IPS DF 6.9 (cell line): ENCODE measurements around the gene STARD4.

Experiments
- DNase-seq: peaks from one replicate; pipeline ENCODE4 v3.0.0-alpha.2; 2013; ENCODE audit warnings: low read depth, low spot score
- H3K27ac ChIP-seq: one replicate; pipeline ENCODE4 v1.5.1; 2013; ENCODE audit warnings: low read length, control low read depth
- H3K27me3 ChIP-seq: 2 replicates; pipeline ENCODE4 v1.6.1; 2013; ENCODE audit warnings: mild to moderate bottlenecking, low read length; ENCODE audit not compliant: control insufficient read depth, insufficient read depth
- H3K36me3 ChIP-seq: 2 replicates; pipeline ENCODE4 v1.6.1; 2013; ENCODE audit warnings: low read length; ENCODE audit not compliant: control insufficient read depth, insufficient read depth
- H3K4me1 ChIP-seq: 2 replicates; pipeline ENCODE4 v1.6.1; 2013; ENCODE audit warnings: low read length; ENCODE audit not compliant: control insufficient read depth, insufficient read depth
- H3K4me3 ChIP-seq: 2 replicates; pipeline ENCODE4 v1.5.1; 2013; ENCODE audit warnings: mild to moderate bottlenecking, low read length
- H3K9me3 ChIP-seq: 2 replicates; pipeline ENCODE4 v1.6.1; 2013; ENCODE audit warnings: low read length, inconsistent platforms; ENCODE audit not compliant: control insufficient read depth, insufficient read depth
- WGBS: extraction: QIAGEN DNeasy Blood & Tissue Kit; methylation state at CpG from one replicate; pipeline ENCODE4 v1.1.7; 2013; ENCODE audit warnings: mixed read lengths, missing lambda C conversion rate; ENCODE audit not compliant: insufficient read length, insufficient coverage; 5-methylcytosine and 5-hydroxymethylcytosine counted together

Gene STARD4

DNA sequence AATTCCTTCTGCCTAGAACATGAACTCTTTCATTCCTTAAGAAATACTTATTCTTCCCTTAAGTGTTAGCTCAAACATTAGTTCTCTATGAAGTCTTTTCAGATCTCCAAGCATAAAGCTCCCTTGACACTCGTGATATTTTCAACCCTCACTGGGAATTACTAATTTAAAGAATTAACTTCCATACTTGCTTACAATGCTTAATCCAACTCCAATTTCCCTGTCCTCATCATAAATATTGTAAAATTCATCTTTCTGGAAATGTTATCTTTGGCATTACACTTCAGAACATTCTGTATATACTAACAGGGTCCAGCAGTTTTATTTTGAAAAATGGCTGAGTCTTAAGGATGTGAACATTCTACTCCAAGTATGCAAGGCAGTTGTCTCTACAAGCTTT, 7.2 kb downstream of the STARD4 start:
- no peak overlapping the region for H3K4me3 ChIP-seq
- H3K9me3 ChIP-seq = no peaks in the 10 kb centered on the region
- H3K27me3 ChIP-seq = no peaks in the 10 kb centered on the region
- no peaks in the 10 kb centered on the region; the same call in 1 of the 2 replicates for H3K36me3 ChIP-seq
- H3K4me1 ChIP-seq = no peaks in the 10 kb centered on the region
- no CpG with 5 or more reads among the region's 1 CpG for WGBS
- no peak for DNase-seq
- H3K27ac ChIP-seq = no peak overlapping the region

DNA sequence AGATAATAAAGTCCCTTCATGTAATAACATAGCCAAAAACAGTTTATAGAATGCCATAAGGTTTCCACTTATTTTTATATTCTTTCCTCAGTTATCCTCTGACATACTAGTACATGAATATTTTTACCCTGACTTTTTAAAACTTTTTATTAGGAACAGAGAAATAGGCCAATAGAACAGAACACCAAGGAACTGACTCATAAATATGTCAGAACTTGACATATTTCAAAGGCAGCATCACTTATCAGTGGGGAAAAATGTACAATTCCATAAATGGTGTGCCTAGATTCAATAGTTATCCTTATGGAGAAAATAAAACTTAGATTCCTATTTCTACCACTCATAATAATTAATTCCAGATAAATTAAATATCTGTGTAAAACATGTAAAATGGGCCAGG, 9.4 kb downstream of the STARD4 start:
- Histone ChIP-seq H3K4me1 (no peaks in the 10 kb centered on the region), H3K27me3 (no peaks in the 10 kb centered on the region), H3K4me3 (no peak overlapping the region), H3K9me3 (no peaks in the 10 kb centered on the region), H3K27ac (no peak overlapping the region), H3K36me3 (no peaks in the 10 kb centered on the region; the same call in 1 of the 2 replicates)
- DNase-seq = no peak

DNA sequence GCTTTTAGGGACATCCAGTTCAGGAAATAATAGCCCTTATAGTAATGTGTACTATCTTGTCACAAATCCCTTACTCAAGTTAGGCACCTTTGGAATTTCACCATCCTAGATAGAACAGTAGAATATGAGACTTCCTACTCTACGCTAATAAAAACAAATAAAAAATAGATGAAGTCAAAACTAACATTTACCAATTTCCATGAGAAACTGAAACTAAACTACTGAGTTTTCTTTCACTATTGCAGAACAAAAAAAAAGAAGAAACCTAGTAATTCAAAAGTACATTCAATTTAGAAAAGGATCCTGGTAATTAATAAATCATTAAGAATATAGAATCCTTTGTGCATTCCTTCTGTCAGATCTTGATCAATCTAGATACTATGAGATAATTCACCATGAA, 14.0 kb downstream of the STARD4 start:
- Histone ChIP-seq H3K4me1 (no peaks in the 10 kb centered on the region), H3K9me3 (no peaks in the 10 kb centered on the region), H3K27me3 (no peaks in the 10 kb centered on the region), H3K27ac (no peak overlapping the region), H3K4me3 (no peak overlapping the region), H3K36me3 (no peaks in the 10 kb centered on the region; the same call in 1 of the 2 replicates)
- WGBS = 100% methylated on average over 1 of the region's 1 CpG
- no peak for DNase-seq

DNA sequence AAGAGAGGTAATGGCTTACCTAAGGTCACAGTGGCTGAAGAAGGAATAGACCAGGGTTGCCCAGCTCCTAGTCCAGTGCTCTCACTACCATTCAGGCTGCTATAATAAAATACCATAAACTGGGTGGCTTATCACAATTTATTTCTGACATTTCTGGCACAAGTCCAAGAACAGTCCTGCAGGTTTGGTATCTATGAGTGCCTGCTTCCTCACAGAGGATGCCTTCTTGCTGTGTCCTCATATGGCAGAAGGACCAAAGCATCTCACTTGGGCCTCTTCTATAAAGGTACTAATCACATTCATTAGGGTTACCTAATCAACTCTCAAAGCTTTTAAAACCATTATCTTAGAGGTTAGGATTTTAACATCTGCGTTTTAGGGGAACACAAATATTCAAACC, 17.2 kb downstream of the STARD4 start:
- no peaks in the 10 kb centered on the region; the same call in 1 of the 2 replicates for H3K36me3 ChIP-seq
- H3K4me3 ChIP-seq = no peak overlapping the region
- no CpG with 5 or more reads among the region's 1 CpG for WGBS
- H3K27ac ChIP-seq = no peak overlapping the region
- H3K27me3 ChIP-seq = no peaks in the 10 kb centered on the region
- DNase-seq = no peak
- H3K4me1 ChIP-seq = no peaks in the 10 kb centered on the region
- H3K9me3 ChIP-seq = no peaks in the 10 kb centered on the region

DNA sequence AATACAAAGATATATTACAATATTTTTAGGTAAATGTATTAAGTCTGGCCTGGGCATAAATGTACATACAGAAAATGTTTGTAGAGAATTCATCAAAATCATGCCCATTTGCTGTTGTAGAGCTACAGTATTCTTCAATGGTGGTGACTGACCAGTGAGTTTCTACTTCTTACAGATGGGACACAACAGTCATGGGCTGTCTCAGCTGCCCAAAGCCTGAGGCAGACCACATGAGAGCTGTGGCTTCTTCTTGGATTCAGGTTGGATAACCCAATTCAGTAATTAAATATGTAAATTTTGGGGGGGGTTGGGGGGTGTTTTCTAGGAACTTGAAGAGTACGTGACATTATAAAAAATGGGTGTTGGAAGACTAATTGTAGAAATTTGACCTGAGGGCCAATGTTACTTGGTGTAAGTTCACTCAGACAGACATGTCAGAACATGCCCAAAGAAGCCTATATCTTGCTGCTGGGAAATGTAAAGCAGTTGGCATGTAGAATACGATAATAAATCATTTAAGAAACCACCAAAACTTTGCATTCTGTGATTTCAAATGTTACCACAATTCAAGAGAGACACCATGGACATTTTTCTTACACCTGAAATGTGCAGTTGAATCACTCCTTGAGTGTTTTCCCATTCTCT, 17.9 kb downstream of the STARD4 start:
- WGBS = no CpG with 5 or more reads among the region's 2 CpGs
- Histone ChIP-seq H3K36me3 (no peaks in the 10 kb centered on the region; the same call in 1 of the 2 replicates), H3K4me1 (no peaks in the 10 kb centered on the region), H3K4me3 (no peak overlapping the region), H3K9me3 (no peaks in the 10 kb centered on the region), H3K27me3 (no peaks in the 10 kb centered on the region), H3K27ac (no peak overlapping the region)
- DNase-seq = no peak

DNA sequence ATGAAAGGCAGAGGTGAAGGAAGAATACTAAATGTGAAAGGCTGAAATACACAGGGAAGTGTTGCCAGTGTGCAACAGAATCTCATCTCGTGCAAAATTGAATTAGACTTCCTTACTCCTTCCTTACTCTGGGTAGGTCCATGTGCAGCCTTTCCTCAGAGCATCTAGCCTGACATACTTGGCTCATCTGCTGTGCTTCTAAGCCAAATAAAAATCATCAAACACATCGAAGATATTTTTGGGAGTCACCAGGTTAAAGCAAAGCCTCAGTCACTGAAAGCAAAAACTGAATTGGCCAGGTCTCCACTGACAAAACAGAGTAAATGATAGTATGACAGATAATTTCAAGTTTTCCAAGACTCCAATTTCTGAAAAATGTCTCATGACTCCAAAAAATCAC, 19.3 kb downstream of the STARD4 start:
- Histone ChIP-seq H3K27me3 (no peaks in the 10 kb centered on the region), H3K27ac (no peak overlapping the region), H3K9me3 (no peaks in the 10 kb centered on the region), H3K4me1 (no peaks in the 10 kb centered on the region), H3K36me3 (no peaks in the 10 kb centered on the region), H3K4me3 (no peak overlapping the region)
- WGBS = no CpG with 5 or more reads among the region's 2 CpGs
- DNase-seq = no peak

DNA sequence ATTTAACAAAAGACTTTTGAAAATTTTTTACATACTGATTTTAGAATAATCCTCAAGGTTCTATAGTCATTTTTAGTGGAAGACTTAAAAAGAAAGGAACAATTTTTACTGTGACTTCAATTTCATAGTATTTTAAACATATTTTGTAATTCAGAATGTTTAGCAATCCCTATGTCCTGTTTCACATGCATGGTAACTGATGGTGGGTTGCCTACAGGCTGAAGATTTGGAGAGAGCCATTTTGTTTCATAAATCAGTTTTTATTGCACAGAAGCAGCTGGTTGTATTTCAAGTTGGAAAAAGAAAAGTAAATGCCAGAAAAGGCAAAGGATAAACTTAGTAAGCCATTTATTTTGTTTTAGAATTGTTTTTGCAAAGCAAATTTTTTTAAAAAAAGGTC, 24.0 kb downstream of the STARD4 start:
- Histone ChIP-seq H3K4me1 (0 out of 2 replicates have a peak, but pooled peaks cover 1% of the 10 kb centered on the region), H3K27ac (no peak overlapping the region), H3K36me3 (no peaks in the 10 kb centered on the region), H3K4me3 (no peak overlapping the region), H3K27me3 (no peaks in the 10 kb centered on the region), H3K9me3 (no peaks in the 10 kb centered on the region)
- no peak for DNase-seq

DNA sequence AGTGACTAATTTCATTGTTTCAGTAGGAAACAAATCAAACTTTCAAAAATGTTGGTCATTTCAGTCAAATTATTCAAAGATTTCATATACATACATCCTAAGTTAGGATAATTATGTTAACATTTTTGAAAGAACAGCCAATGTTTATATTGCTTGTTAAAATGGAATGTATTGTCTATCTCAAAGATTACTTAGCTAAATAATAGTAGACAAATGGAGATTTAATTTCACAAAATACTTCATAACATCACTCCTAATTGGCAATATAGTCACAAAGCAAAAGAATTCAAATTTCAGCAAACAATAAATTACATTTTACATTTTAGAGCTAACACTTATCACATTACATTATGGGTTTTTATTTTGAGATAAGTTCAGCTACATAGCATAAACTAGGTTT, 25.4 kb downstream of the STARD4 start:
- Histone ChIP-seq H3K4me1 (0 out of 2 replicates have a peak, but pooled peaks cover 1% of the 10 kb centered on the region), H3K27me3 (no peaks in the 10 kb centered on the region), H3K36me3 (no peaks in the 10 kb centered on the region), H3K9me3 (no peaks in the 10 kb centered on the region), H3K27ac (no peak overlapping the region), H3K4me3 (no peak overlapping the region)
- DNase-seq = no peak

DNA sequence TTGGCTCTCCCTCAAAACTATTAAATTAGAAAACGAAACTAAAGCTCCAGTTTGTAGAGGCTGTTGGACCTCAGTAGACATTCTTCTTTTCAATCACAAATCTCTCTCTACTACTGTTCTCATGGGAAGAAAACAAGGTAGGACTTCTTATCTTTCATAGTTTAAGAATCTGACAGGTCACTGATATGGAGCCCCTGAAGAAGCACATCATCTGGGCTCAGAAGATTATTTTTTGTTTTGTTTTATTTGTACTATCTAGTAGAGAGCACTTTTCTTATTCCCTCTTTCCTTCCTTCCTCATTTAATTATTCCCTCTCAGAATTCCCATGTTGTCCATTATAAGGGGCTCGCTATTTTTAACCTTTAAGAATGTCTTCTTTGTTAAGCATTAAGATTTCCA, 26.3 kb downstream of the STARD4 start:
- no peak overlapping the region for H3K27ac ChIP-seq
- WGBS = no CpG with 5 or more reads among the region's 2 CpGs
- no peaks in the 10 kb centered on the region for H3K9me3 ChIP-seq
- H3K36me3 ChIP-seq = no peaks in the 10 kb centered on the region
- H3K4me1 ChIP-seq = 0 out of 2 replicates have a peak, but pooled peaks cover 1% of the 10 kb centered on the region
- no peak for DNase-seq
- H3K27me3 ChIP-seq = no peaks in the 10 kb centered on the region
- H3K4me3 ChIP-seq = no peak overlapping the region

DNA sequence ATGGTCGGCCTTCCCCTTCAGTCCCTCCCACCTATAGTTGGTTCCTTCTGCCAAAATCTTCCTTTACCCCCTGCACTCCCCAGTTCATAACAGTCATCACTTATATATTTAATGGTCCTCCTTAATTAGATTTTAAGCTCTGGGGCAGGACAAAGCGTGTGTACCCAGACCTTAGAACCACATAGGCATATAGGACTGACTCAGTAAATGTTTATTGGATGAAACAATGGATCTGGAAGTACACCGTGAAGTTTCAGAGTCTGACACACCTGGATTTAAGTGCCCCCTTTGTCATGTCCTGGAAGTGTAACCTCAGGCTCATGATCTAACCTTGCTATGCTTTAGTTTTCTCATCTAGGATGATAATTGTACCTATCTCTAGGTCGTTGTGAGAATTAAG, 32.0 kb downstream of the STARD4 start:
- no peak for DNase-seq
- no peak overlapping the region for H3K27ac ChIP-seq
- H3K4me1 ChIP-seq = no peaks in the 10 kb centered on the region
- H3K4me3 ChIP-seq = no peak overlapping the region
- no peaks in the 10 kb centered on the region for H3K27me3 ChIP-seq
- no peaks in the 10 kb centered on the region for H3K36me3 ChIP-seq
- no CpG with 5 or more reads among the region's 4 CpGs for WGBS
- no peaks in the 10 kb centered on the region for H3K9me3 ChIP-seq

DNA sequence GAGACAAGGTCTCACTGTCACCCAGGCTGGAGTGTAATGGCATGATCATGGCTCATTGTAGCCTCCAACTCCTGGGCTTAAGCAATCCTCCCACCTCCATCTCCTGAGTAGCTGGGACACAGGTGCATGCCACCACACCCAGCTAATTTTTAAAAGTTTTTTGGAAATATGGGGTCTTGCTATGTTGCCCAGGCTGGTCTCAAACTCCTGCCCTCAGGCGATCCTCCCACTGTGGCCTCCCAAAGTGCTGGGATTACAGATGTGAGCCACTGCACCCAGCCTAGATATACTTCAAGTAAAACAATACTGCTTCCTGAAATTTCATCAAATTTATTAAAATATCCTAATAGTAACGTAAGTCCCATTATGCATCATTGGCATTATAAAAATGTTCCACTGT, 33.4 kb downstream of the STARD4 start:
- Histone ChIP-seq H3K4me3 (no peak overlapping the region), H3K27ac (no peak overlapping the region), H3K36me3 (no peaks in the 10 kb centered on the region), H3K4me1 (no peaks in the 10 kb centered on the region), H3K27me3 (no peaks in the 10 kb centered on the region), H3K9me3 (no peaks in the 10 kb centered on the region)
- no CpG with 5 or more reads among the region's 2 CpGs for WGBS
- DNase-seq = no peak
